Epithelial cell of prostate (primary cell): ENCODE data around the gene RNF41.

ENCODE experiments used
- DNase-seq: peaks from one replicate; pipeline ENCODE4 v3.0.0-alpha.2; 2011; ENCODE audit warnings: low read depth, low spot score
- H3K27ac ChIP-seq: fragments of 450-650 bp; 2 replicates; pipeline ENCODE4 v1.5.1; 2017; ENCODE audit warnings: mild to moderate bottlenecking

RNF41 gene

GRCh38 chr12:56188131-56188777 is 33.5 kb downstream of the RNF41 start:
- DNase-seq, result no peak
- H3K27ac ChIP-seq, result peak overlapping the region; percentile 91

DNA sequence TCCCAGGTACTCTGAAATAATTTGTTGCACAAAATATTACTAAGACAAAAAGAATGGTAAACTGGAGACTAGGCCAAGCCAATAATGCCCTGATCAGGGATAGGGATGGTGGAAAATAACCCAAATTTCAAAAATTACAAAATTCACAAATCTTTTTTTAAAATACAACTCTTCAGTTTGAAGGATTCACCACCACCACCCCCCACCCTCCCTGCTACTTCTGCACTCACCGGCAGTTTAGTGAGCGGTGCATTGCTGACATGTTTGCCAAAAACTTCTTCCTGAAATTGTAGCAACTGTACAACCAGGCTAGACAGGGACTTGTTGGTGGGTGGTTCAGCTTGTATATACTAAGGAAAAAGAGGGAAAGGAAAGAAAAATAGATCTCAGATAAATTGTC is 34.8 kb downstream of the RNF41 start:
- H3K27ac ChIP-seq, result no peak overlapping the region
- no peak for DNase-seq

- no peak overlapping the region for H3K27ac ChIP-seq
- no peak for DNase-seq
Observed at GRCh38 chr12:56178347-56178746, 43.4 kb downstream of the RNF41 start.

- no peak overlapping the region for H3K27ac ChIP-seq
- DNase-seq, result no peak
Observed at GRCh38 chr12:56172839-56173238, 48.9 kb downstream of the RNF41 start.

GRCh38 chr12:56169229-56169759 is 52.4 kb downstream of the RNF41 start:
- no peak for DNase-seq
- H3K27ac ChIP-seq, result no peak overlapping the region

GRCh38 chr12:56165369-56165768 is 56.4 kb downstream of the RNF41 start:
- H3K27ac ChIP-seq, result no peak overlapping the region
- no peak for DNase-seq

GRCh38 chr12:56164345-56164729 is 57.4 kb downstream of the RNF41 start:
- no peak overlapping the region for H3K27ac ChIP-seq
- no peak for DNase-seq

GRCh38 chr12:56163533-56164344 is 58.0 kb downstream of the RNF41 start:
- peak overlapping the region; percentile 94 for H3K27ac ChIP-seq
- no peak for DNase-seq

GRCh38 chr12:56162468-56163290 is 59.0 kb downstream of the RNF41 start:
- DNase-seq, result no peak
- peak overlapping the region; percentile 94 for H3K27ac ChIP-seq

DNA sequence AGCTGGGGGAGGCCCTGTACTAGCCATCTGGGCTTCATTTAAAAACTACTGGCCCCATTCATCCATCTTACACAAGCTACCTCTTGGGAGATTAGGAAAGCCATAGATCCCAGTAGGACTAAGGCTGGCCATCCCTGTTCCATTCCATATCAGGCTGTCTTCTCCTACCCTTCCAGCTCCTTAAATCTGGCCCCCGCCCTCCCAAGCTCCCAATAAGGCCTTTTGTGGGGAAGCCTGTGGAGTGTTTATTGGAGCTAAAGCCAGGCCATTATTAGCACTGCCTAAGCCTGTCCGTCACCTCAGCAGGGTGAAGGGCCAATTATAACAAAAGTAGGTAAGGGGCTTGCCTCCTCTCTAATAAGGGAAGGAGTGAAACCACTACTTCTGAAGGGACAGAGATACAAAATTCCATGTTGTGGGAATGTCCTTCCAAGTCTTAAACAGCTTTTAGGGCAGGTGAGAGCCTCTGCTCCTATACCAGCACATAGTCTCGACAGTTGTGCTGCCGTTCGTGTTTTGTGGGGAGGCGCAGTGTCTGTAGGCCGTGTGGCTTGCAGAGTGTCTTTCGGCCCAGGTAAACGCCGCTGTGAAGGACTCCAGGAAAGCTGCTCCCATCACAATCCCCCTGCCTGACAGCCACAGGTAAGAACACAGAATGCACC is 59.9 kb downstream of the RNF41 start:
- no peak for DNase-seq
- H3K27ac ChIP-seq, result peak overlapping the region; percentile 94

- H3K27ac ChIP-seq, result peak overlapping the region; percentile 94
- no peak for DNase-seq
Observed at GRCh38 chr12:56160894-56161689, 60.6 kb downstream of the RNF41 start.

GRCh38 chr12:56160193-56160763 is 61.4 kb downstream of the RNF41 start:
- no peak for DNase-seq
- H3K27ac ChIP-seq, result peak overlapping the region; percentile 94

GRCh38 chr12:56159482-56160192 is 62.1 kb downstream of the RNF41 start:
- no peak for DNase-seq
- H3K27ac ChIP-seq, result peak overlapping the region; percentile 94

- peak overlapping the region; percentile 94 for H3K27ac ChIP-seq
- peak; percentile 18 for DNase-seq
Observed at GRCh38 chr12:56158926-56159461, 62.7 kb downstream of the RNF41 start.

- DNase-seq, result peak; percentile 94
- peak within 1 kb of the TSS; percentile 94 for H3K27ac ChIP-seq
Observed at GRCh38 chr12:56158029-56158925, 63.4 kb downstream of the RNF41 start, which contains the start of gene MYL6. TSS of gene MYL6 (plus strand) at chr12:56158359. CDS start at chr12:56158402, 43 bp downstream.

- H3K27ac ChIP-seq, result peak overlapping the region; percentile 94
- DNase-seq, result no peak
Observed at GRCh38 chr12:56157201-56158028, 64.3 kb downstream of the RNF41 start.
